PC-3 (cell line): ENCODE data around the gene RPS13. TPM values are rescaled to one million over a fixed set of nuclear protein-coding genes. Genes with fewer than 3 reads are reported as not detected.

Experiments
- ATAC-seq: fragments of 200-7000 bp; cut with Tn5 transposase; 2 replicates; pipeline ENCODE4 v1.9.1; 2020; ENCODE audit warnings: mild to moderate bottlenecking, moderate library complexity
- BruUV-seq: library from RNA; stranded (reverse); fragments of 400-500 nt; replicated peaks from 2 replicates; lab custom pipeline; 2021; lab: Mats Ljungman, UMichigan
- CTCF ChIA-PET: fragments of 300-600 bp; sonication (Branson Sonifier 250); formaldehyde crosslinking; loops from one replicate; lab custom pipeline; 2022; ENCODE audit warnings: antibody characterized with exemption; lab: Charles Lee
- POLR2A ChIA-PET: fragments of 300-600 bp; sonication (Branson Sonifier 250); formaldehyde crosslinking; loops from one replicate; lab custom pipeline; 2022; ENCODE audit warnings: antibody characterized with exemption; ENCODE audit not compliant: unreplicated experiment; lab: Charles Lee
- DNase-seq: peaks from one replicate; pipeline ENCODE4 v3.0.0-alpha.2; 2015
- H2AFZ ChIP-seq: fragments of 300-600 bp; sonication (generic); 2 replicates; pipeline ENCODE4 v1.6.0; 2016; ENCODE audit warnings: antibody characterized with exemption, low read length
- H3F3A ChIP-seq: fragments of 300-600 bp; sonication (generic); one replicate; pipeline ENCODE4 v1.6.0; 2017; ENCODE audit warnings: antibody characterized with exemption, low read length, control low read depth, mild to moderate bottlenecking; ENCODE audit not compliant: unreplicated experiment
- H3K27ac ChIP-seq: fragments of 300-600 bp; sonication (generic); 2 replicates; pipeline ENCODE4 v1.5.1; 2016; ENCODE audit warnings: mild to moderate bottlenecking, low read length
- H3K27me3 ChIP-seq: fragments of 300-600 bp; sonication (generic); 2 replicates; pipeline ENCODE4 v1.6.1; 2016; ENCODE audit warnings: low read length, mixed read lengths
- H3K36me3 ChIP-seq: fragments of 300-600 bp; sonication (generic); 2 replicates; pipeline ENCODE4 v1.6.1; 2016; ENCODE audit warnings: low read depth, mixed run types, low read length, mixed read lengths
- H3K4me1 ChIP-seq: fragments of 300-600 bp; sonication (generic); 2 replicates; pipeline ENCODE4 v1.5.1; 2016; ENCODE audit warnings: low read length; ENCODE audit not compliant: insufficient read depth
- H3K4me2 ChIP-seq: fragments of 300-600 bp; sonication (generic); 2 replicates; pipeline ENCODE4 v1.6.0; 2016; ENCODE audit warnings: low read length
- H3K4me3 ChIP-seq: fragments of 300-600 bp; sonication (generic); 2 replicates; pipeline ENCODE4 v1.5.1; 2016; ENCODE audit warnings: mild to moderate bottlenecking, low read length, mixed read lengths
- H3K79me2 ChIP-seq: fragments of 300-600 bp; sonication (generic); 2 replicates; pipeline ENCODE4 v1.6.1; 2017; ENCODE audit warnings: low read length, mixed read lengths
- H3K9ac ChIP-seq: fragments of 300-600 bp; sonication (generic); 2 replicates; pipeline ENCODE4 v1.6.0; 2016; ENCODE audit warnings: mild to moderate bottlenecking, low read length
- H3K9me2 ChIP-seq: fragments of 300-600 bp; sonication (generic); replicated peaks from 2 replicates; pipeline ENCODE4 v1.6.1; 2016; ENCODE audit warnings: mixed run types, low read length, mixed read lengths
- H3K9me3 ChIP-seq: fragments of 300-600 bp; sonication (generic); 2 replicates; pipeline ENCODE4 v1.6.1; 2016; ENCODE audit warnings: low read length, mixed read lengths
- H4K20me1 ChIP-seq: fragments of 300-600 bp; sonication (generic); 2 replicates; pipeline ENCODE4 v1.6.1; 2016; ENCODE audit warnings: low read length, mixed read lengths
- EZH2 ChIP-seq: fragments of 300-600 bp; sonication (generic); IDR thresholded peaks from one replicate; pipeline ENCODE4 v1.6.1; 2017; ENCODE audit warnings: antibody characterized with exemption, mild to moderate bottlenecking, low read length; ENCODE audit not compliant: unreplicated experiment
- EZH2phosphoT487 ChIP-seq: fragments of 300-600 bp; sonication (generic); IDR thresholded peaks from 2 replicates; pipeline ENCODE4 v1.6.1; 2018; ENCODE audit warnings: mild to moderate bottlenecking, antibody characterized with exemption, low read length, borderline replicate concordance
- intact Hi-C: fragments of 100-400 bp; cut with micrococcal nuclease; formaldehyde crosslinking; loops from 2 replicates; pipeline ENCODE4 v1.9.0; 2023
- total RNA-seq: library from RNA; depleted of rRNA; stranded (reverse); fragments of >200 nt; gene quantifications from 2 replicates; pipeline ENCODE4 v1.2.3, GENCODE V29; 2014
- TF ChIP-seq, protein P1 (sequence below): fragments of 300-600 bp; sonication (generic); conservative IDR thresholded peaks from 2 replicates; pipeline ENCODE4 v1.5.1; 2017; ENCODE audit warnings: antibody characterized with exemption, low read depth, mild to moderate bottlenecking, low read length

The RPS13 gene
- total RNA-seq, 1 experiment from 2014 or later: 892 TPM

DNA sequence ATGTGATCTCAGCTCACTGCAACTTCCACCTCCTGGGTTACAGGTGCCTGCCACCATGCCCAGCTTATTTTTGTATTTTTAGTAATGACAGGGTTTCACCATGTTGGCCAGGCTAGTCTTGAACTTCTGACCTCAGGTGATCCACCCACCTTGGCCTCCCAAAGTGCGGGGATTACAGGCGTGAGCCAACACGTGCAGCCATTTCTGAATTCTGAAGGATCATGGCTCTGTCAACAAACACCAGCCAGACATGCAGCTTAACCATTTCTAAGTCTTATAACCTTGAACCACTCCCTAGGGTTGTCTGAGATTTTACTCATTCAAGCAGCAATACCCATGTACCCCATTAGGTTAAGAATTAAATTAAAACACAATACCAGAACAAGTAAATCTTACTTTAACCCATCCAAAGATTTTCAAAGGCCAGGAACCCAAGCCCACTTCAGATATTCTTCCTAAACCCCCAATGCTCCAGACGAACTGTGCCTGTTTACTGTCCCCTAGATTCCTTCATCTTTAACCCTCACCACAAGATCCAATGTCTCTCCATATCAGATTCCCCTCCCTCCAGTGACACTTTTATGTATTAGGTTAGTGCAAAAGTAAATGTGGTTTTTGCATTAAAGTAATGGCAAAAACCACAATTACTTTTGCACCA is 4.0 kb downstream of the RPS13 start:
- H3K79me2 ChIP-seq: peaks cover 41% of the 10 kb centered on the region
- H3K4me3 ChIP-seq: no peak overlapping the region
- H3K9ac ChIP-seq: no peak overlapping the region
- H3K4me1 ChIP-seq: peaks cover 15% of the 10 kb centered on the region
- no peaks in the 10 kb centered on the region for H3K9me3 ChIP-seq
- no peak overlapping the region for H2AFZ ChIP-seq
- peaks cover 36% of the 10 kb centered on the region for H3K36me3 ChIP-seq
- H4K20me1 ChIP-seq: peaks cover 29% of the 10 kb centered on the region
- CTCF ChIA-PET: no interaction called here
- POLR2A ChIA-PET: interaction anchor here (0.6 kb wide), 1 partner anchor 136 kb away, joined by 10 read pairs; no protein-coding TSS in a partner anchor
- H3F3A ChIP-seq: peaks cover 12% of the 10 kb centered on the region
- no peak overlapping the region for H3K27ac ChIP-seq
- no peak overlapping the region for H3K4me2 ChIP-seq
- intact Hi-C loops: no loop called here
- BruUV-seq: no TSS peak
- H3K27me3 ChIP-seq: no peaks in the 10 kb centered on the region
- H3K9me2 ChIP-seq: no peaks in the 10 kb centered on the region
- ATAC-seq (no peak), DNase-seq (no peak)
- TF ChIP-seq, protein P1, sequence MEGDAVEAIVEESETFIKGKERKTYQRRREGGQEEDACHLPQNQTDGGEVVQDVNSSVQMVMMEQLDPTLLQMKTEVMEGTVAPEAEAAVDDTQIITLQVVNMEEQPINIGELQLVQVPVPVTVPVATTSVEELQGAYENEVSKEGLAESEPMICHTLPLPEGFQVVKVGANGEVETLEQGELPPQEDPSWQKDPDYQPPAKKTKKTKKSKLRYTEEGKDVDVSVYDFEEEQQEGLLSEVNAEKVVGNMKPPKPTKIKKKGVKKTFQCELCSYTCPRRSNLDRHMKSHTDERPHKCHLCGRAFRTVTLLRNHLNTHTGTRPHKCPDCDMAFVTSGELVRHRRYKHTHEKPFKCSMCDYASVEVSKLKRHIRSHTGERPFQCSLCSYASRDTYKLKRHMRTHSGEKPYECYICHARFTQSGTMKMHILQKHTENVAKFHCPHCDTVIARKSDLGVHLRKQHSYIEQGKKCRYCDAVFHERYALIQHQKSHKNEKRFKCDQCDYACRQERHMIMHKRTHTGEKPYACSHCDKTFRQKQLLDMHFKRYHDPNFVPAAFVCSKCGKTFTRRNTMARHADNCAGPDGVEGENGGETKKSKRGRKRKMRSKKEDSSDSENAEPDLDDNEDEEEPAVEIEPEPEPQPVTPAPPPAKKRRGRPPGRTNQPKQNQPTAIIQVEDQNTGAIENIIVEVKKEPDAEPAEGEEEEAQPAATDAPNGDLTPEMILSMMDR: no peak
- TF ChIP-seq EZH2phosphoT487 (no peak), EZH2 (no peak)

DNA sequence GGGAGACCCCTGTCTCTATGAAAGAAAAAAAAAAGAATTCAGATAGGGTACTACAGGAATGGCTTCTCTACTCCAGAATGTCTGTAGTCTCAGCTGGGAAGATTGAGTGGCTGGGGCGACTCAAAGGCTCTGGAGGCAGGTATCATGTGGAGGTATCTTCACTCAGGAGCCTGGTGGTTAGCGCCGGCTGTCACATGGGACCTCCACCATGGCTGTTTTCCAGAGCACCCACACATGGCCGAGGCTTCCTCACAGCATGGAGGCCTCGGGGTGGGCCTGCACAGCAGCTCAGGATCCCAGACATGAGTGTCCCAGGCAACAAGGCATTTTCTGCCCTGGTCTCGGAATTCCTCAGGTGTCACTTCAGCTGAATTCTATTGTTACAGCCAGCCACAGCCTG is 10.1 kb downstream of the RPS13 start:
- TF ChIP-seq, protein P1: no peak
- no peak for TF ChIP-seq EZH2
- no peaks in the 10 kb centered on the region; the same call in 1 of the 2 replicates for H3K36me3 ChIP-seq
- no TSS peak for BruUV-seq
- no peak overlapping the region for H3K4me2 ChIP-seq
- ATAC-seq (no peak), DNase-seq (no peak)
- H4K20me1 ChIP-seq: 0 out of 2 replicates have a peak, but pooled peaks cover 4% of the 10 kb centered on the region
- POLR2A ChIA-PET: no interaction called here
- no peaks in the 10 kb centered on the region for H3K27me3 ChIP-seq
- no peak overlapping the region for H2AFZ ChIP-seq
- CTCF ChIA-PET: interaction anchor here (0.6 kb wide), 1 partner anchor 136 kb away, joined by 6 read pairs; no protein-coding TSS in a partner anchor
- no peaks in the 10 kb centered on the region for H3K9me2 ChIP-seq
- no peak overlapping the region for H3K9ac ChIP-seq
- H3K79me2 ChIP-seq: no peaks in the 10 kb centered on the region
- H3F3A ChIP-seq: peaks cover 5% of the 10 kb centered on the region
- H3K27ac ChIP-seq: no peak overlapping the region
- H3K9me3 ChIP-seq: no peaks in the 10 kb centered on the region
- intact Hi-C loops: no loop called here
- H3K4me1 ChIP-seq: no peaks in the 10 kb centered on the region
- H3K4me3 ChIP-seq: no peak overlapping the region

GRCh38 chr11:17066691-17067090 is 10.8 kb downstream of the RPS13 start:
- TF ChIP-seq EZH2 (no peak), EZH2phosphoT487 (no peak)
- TF ChIP-seq, protein P1: no peak
- DNase-seq: no peak
- Histone ChIP-seq H3K9me3 (no peaks in the 10 kb centered on the region), H4K20me1 (0 out of 2 replicates have a peak, but pooled peaks cover 4% of the 10 kb centered on the region), H3K4me2 (no peak overlapping the region), H3K79me2 (no peaks in the 10 kb centered on the region), H3K4me3 (no peak overlapping the region), H3K36me3 (no peaks in the 10 kb centered on the region), H3K27ac (no peak overlapping the region), H2AFZ (no peak overlapping the region), H3K27me3 (no peaks in the 10 kb centered on the region), H3F3A (peaks cover 5% of the 10 kb centered on the region), H3K9me2 (no peaks in the 10 kb centered on the region), H3K4me1 (no peaks in the 10 kb centered on the region), H3K9ac (no peak overlapping the region)
- POLR2A ChIA-PET: no interaction called here
- ATAC-seq: no peak
- CTCF ChIA-PET: interaction anchor here (0.6 kb wide), 1 partner anchor 137 kb away, joined by 6 read pairs; no protein-coding TSS in a partner anchor
- BruUV-seq: no TSS peak
- intact Hi-C loops: no loop called here
